Choroid plexus epithelial cell (primary cell): ENCODE measurements around the gene DEAF1.
A peak's percentile ranks its signal among the peaks of the same experiment; 100 is the strongest.

ENCODE experiments used
- DNase-seq: peaks from one replicate; pipeline ENCODE4 v3.0.0-alpha.2; 2010; ENCODE audit warnings: low read depth
- H3K4me3 ChIP-seq: 2 replicates; pipeline ENCODE4 v1.5.1; 2011; ENCODE audit warnings: low read depth, mild to moderate bottlenecking, control low read depth, low read length, moderate library complexity
- TF ChIP-seq, protein P1 (sequence below): conservative IDR thresholded peaks from 2 replicates; pipeline ENCODE4 v1.5.1; 2011; ENCODE audit warnings: low read depth, mild to moderate bottlenecking, control low read depth, inconsistent platforms, low read length, moderate library complexity

Gene DEAF1

DNA sequence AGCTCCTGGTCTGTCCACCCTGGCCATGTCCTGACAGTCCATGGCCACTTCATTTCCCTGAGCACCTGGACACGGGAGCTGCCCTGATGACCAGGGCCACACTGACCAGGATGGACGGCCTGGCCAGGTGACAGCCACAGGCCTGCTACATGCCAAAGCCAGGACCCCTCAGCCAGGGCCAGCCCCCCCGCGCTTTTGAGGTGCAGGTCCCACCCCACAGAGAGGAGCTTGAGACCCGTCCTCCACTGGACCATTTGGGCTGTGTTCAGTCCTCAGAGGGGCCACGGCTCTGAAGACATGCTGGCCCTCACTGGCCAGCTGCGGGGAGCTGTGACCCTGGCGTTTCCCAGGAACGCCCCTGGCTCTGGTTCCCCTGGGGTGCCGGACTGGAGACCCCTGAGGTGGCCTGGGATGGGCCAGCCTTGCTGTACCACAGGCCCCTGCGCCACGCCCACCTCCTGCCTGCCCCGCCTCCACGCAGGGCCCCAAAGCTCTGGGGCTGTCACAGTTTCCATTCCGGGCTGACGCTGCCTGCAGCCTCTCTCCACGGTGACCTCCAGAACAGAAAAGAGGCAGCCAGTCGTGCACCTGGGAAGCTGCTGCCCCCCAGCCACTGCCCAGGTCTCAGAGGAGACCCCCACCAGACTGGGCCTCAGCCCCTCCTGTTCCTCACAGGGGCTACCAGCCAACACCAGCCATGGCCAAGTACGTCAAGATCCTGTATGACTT lies 29.2 kb upstream of the DEAF1 start:
- TF ChIP-seq, protein P1, sequence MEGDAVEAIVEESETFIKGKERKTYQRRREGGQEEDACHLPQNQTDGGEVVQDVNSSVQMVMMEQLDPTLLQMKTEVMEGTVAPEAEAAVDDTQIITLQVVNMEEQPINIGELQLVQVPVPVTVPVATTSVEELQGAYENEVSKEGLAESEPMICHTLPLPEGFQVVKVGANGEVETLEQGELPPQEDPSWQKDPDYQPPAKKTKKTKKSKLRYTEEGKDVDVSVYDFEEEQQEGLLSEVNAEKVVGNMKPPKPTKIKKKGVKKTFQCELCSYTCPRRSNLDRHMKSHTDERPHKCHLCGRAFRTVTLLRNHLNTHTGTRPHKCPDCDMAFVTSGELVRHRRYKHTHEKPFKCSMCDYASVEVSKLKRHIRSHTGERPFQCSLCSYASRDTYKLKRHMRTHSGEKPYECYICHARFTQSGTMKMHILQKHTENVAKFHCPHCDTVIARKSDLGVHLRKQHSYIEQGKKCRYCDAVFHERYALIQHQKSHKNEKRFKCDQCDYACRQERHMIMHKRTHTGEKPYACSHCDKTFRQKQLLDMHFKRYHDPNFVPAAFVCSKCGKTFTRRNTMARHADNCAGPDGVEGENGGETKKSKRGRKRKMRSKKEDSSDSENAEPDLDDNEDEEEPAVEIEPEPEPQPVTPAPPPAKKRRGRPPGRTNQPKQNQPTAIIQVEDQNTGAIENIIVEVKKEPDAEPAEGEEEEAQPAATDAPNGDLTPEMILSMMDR, result no peak
- no peak for DNase-seq
- H3K4me3 ChIP-seq, result no peak overlapping the region

DNA sequence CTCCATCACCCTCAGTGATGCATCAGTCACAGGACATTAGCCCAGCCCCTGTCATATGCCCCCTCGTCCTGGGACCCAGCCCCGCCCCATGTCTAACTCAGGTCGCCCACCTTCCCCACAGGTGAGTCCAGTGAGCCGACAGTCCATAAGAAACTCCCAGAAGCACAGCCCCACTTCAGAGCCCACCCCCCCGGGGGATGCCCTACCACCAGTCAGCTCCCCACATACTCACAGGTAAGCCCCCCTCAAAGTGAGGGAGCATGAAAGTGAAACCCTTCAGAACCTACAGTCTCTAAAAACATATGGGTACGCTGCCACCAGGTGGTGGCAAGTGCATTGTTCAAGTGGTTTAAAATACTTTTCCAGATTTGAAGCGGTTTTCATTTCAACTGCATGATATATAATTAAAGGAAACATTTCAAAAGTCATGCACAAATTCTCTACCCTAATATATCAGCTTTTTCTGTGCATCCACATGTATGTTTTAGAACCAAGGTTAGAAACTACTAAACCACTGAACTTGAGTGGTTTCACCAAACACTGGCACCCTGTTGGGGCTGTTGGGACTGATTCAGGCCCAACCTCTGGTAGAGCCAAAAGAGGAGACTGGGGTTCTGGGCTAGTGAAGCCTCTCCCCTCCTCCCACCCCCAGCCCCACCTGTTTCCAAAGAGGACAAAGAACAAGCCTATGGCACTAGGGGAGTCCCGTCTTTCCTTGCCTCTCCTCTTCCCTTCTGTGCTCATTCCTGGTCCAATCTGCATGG lies 28.3 kb upstream of the DEAF1 start:
- TF ChIP-seq, protein P1, result peak; percentile 71
- DNase-seq, result peak; percentile 80
- H3K4me3 ChIP-seq, result no peak overlapping the region

DNA sequence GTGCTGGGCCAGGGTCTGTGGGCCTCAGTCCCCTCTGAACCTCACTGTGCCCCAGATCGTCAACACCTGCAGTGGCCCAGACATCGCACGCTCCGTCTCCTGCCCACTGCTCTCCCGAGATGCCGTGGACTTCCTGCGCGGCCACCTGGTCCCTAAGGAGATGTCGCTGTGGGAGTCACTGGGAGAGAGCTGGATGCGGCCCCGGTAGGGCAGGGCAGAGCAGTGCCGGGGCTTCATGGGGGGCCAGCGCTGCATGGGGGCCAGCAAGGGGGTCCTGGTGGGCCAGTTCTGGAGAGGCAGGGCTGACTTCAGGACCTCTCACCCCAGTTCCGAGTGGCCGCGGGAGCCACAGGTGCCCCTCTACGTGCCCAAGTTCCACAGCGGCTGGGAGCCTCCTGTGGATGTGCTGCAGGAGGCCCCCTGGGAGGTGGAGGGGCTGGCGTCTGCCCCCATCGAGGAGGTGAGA lies 27.4 kb upstream of the DEAF1 start:
- no peak overlapping the region for H3K4me3 ChIP-seq
- TF ChIP-seq, protein P1, result no peak
- DNase-seq, result no peak

DNA sequence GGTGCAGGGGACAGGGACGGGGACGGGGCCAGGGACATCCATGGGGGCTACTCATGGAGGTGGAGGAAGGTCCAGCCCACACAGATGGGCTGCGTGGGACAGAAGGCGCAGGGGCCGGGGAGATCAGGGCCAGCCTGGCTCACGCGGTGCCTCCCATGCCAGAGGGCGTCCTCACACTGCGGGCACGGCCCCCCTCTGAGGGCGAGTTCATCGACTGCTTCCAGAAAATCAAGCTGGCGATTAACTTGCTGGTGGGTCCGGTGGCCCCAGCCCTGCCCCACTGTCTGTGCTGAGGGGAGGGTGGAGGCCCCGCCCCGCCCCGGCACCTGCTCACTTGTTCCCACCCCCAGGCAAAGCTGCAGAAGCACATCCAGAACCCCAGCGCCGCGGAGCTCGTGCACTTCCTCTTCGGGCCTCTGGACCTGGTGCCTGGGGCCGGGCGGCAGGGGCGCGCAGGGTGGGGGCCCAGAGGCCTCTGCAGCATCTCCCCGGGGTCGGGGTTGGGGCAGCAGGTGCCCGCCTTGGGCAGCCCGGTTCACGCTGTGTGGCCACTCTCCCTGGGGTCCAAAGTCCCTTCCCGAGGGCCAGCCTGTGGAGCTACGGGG lies 26.8 kb upstream of the DEAF1 start:
- no peak for DNase-seq
- TF ChIP-seq, protein P1, result no peak
- H3K4me3 ChIP-seq, result no peak overlapping the region

DNA sequence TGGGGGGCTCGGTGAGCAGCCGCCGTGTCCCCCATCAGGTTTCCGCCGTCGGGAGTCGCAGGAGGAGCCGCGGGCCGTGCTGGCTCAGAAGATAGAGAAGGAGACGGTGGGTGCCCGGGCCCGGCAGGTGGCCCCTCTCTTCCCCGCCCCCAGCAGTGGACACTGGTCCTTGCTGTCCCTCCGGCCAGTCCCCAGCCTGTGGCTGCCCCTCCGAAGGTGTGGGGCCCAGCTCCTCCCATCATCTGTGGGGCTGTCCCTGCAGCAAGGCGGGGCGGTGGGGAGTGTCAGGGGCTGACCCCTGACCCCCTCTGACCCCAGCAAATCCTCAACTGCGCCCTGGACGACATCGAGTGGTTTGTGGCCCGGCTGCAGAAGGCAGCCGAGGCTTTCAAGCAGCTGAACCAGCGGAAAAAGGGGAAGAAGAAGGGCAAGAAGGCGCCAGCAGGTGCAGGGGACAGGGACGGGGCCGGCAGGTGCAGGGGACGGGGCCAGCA lies 26.3 kb upstream of the DEAF1 start:
- H3K4me3 ChIP-seq, result no peak overlapping the region
- no peak for DNase-seq
- TF ChIP-seq, protein P1, result no peak

DNA sequence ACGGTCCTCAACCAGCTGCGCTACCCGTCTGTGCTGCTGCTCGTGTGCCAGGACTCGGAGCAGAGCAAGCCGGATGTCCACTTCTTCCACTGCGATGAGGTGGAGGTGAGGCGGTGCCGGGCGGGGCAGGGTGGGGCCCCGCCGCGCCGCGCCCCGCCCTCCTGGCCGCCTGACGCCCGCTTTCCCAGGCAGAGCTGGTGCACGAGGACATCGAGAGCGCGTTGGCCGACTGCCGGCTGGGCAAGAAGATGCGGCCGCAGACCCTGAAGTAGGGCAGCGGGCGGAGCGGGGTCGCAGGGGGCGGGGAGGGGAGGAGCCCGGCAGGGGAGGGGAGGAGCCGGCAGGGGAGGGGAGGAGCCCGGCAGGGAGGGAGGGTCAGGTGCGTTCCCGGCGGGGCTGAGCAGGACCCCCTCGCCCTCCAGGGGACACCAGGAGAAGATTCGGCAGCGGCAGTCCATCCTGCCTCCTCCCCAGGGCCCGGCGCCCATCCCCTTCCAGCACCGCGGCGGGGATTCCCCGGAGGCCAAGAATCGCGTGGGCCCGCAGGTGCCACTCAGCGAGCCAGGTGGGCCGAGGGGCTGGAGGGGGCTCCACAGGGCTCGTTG lies 25.7 kb upstream of the DEAF1 start:
- DNase-seq, result no peak

More for the DNA sequence above, 25.7 kb upstream of the DEAF1 start:
- no peak overlapping the region for H3K4me3 ChIP-seq
- TF ChIP-seq, protein P1, result no peak
